HG03460 (cell line): Measurements from ENCODE around the gene ARL4C.

Experiments
- ATAC-seq: cut with Tn5 transposase; IDR thresholded peaks from one replicate; pipeline ENCODE4 v1.9.1; 2021; ENCODE audit not compliant: unreplicated experiment

The ARL4C gene, protein sequence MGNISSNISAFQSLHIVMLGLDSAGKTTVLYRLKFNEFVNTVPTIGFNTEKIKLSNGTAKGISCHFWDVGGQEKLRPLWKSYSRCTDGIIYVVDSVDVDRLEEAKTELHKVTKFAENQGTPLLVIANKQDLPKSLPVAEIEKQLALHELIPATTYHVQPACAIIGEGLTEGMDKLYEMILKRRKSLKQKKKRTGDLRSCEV

GRCh38 chr2:234496835-234497593 is at the start of gene ARL4C:
TSS of gene ARL4C (minus strand) at chr2:234497081. CDS start at chr2:234496586, 495 bp downstream.
- ATAC-seq = peak; percentile 57

DNA sequence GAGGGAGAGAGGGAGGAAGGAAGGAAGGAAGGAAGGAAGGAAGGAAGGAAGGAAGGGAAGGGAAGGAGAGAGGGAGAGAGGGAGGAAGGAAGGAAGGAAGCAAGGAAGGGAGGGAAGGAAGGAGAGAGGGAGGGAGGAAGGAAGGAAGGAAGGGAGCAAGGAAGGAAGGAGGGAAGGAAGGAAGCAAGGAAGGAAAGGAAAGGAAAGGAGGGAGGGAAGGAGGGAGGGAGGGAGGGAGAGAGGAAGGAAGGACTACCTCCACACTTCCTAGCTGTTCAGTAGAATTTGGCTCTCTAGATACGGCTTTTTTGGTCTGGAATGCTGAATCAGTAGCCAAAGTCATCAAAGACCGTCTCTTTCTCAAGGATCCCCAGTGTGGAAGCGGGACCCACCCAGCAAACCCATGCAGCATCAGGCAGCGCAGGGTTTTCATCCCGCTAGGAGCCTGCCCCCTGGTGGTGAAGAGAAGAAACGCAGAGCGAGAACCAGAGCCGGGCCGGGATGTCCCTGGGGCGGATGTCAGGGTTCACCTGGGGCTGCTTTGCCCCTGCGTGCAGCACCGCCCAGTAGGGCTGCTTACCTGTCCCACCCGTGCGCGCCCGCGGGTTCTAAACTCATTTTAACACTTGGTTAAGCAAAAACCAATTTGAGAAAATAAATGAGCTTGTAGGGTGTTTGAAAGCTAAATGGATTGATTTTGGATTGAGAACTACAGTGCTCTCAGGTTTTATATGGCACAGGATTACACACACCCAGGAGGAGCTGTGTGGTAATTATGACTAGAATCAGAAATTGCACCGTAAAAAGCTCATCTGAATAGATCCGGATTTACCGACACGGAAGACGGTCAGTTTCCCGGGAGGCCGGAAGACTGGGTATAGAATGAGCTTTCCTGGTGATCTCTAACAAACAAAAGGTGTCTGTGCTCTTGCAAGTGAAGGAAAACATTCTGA is 48.1 kb upstream of the ARL4C start:
- ATAC-seq = peak; percentile 75

- ATAC-seq = no peak
Observed at GRCh38 chr2:234542742-234543141, 45.9 kb upstream of the ARL4C start.

GRCh38 chr2:234537929-234538328 is 41.0 kb upstream of the ARL4C start:
- ATAC-seq = no peak

DNA sequence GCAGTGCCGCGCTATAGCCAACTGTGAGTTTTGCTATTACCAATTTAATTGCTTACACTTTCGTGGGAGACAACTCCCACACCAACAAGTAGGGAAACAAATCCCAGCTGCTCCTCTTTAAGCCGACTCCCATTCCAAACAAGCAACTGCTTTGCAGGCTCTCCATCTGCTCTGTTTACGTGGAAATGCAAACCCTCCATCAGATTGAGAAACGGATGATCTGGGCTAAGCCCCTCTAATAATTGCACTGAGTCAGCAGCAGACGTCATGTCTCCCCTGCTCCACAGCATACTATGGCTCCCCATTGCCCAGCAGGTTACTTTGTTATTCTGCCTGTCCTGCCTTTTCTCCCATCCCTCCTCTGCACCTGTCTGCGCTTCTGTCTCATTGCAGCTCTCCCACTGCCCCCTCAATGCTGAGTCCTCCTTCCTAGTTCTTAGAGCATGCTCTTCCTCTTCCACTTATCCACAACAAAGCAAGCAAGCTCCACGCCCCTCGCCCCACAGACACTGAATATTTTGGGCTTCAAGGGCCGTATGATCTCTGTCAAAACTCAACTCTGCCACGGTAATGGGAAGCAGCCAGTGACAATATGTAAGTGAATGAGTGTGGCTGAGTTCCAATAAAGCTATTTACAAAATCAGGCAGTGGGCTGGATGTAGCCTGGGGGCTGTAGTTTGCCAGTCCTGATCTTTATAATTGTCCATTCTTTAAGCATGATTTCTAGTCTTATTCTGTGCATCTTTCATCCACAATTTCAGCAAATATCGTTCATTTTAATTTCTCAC is 39.5 kb upstream of the ARL4C start:
- no peak for ATAC-seq

- ATAC-seq = no peak
Observed at GRCh38 chr2:234535464-234535863, 38.6 kb upstream of the ARL4C start.

- no peak for ATAC-seq
Observed at GRCh38 chr2:234534515-234534914, 37.6 kb upstream of the ARL4C start.

- no peak for ATAC-seq
Observed at GRCh38 chr2:234533626-234534025, 36.7 kb upstream of the ARL4C start.

GRCh38 chr2:234528410-234529148 is 31.7 kb upstream of the ARL4C start:
- no peak for ATAC-seq

DNA sequence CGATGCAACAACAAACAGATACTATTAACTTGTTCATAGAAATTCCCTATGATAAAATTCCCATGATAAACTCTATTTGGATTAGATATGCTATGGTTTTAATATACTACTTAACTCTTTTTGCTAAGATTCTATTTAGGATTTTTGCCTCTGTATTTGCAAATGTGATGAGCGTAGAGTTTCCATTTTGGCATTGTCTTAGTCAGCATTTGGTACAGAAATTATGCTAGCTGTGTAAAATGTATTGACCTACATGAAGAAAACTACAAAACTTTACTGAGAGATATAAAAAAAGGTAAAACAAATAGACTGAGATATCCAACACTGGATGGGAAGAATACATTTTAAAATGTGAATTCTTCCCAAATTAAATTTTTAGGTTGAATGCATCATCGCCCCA is 29.8 kb upstream of the ARL4C start:
- ATAC-seq = no peak

DNA sequence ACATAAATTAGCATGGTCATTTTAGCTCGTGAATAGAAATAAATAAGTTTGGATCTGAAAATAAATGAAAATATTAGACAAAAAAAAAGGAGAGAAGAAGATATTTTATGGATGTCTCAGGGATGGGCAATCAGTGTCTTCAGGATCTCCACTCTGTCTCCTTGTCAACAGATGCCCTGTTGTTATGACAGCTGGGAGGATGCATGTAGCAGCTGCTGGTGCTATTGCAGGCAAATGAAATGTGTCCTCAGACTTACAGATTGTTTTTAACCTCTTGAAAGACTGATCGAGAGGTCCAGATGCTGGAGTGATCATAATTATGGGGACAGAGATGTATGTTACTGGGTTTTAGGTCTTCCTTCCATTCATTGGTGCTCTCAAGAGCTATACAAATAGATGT is 24.7 kb upstream of the ARL4C start:
- no peak for ATAC-seq

- no peak for ATAC-seq
Observed at GRCh38 chr2:234518986-234519642, 22.2 kb upstream of the ARL4C start.

- no peak for ATAC-seq
Observed at GRCh38 chr2:234517971-234518370, 21.1 kb upstream of the ARL4C start.

- ATAC-seq = no peak
Observed at GRCh38 chr2:234514873-234515638, 18.2 kb upstream of the ARL4C start.

- ATAC-seq = no peak
Observed at GRCh38 chr2:234514099-234514498, 17.2 kb upstream of the ARL4C start.

DNA sequence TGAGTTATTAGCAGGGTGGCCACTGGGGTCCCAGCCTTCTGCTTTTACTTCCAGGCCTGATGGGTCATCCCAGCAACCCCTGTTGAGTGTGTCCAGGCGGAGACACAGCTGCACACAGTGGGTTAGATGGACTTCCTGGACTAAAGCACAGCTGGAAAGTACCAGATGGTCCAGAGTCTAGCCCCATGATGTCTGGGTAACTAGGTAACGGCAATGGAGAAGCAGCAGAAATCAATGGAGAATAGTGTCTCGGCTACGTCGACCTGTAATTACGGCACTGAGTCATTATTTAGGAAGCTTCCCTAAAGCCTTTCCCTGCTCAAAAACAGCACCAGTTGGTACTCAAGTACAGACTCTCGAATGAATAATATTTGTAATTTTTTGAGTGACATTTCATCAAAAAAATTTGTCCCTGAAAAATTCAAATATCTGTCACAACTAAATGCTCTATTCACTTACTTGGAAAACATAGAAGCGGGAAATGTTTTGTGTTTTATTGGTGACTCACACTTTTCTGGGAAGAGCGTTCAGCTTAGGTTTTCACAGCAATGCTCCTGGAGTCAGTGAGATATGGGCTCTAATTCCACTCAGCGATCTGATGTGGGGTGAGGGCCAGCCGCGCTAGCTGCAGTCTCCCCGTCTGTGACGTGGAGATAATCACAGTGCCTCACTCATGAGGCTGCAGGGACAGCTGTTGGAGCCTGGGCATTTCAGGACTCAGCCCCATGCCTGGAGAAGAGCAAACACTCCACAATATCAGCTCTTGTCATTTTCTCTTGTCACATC is 16.2 kb upstream of the ARL4C start:
- ATAC-seq = no peak

DNA sequence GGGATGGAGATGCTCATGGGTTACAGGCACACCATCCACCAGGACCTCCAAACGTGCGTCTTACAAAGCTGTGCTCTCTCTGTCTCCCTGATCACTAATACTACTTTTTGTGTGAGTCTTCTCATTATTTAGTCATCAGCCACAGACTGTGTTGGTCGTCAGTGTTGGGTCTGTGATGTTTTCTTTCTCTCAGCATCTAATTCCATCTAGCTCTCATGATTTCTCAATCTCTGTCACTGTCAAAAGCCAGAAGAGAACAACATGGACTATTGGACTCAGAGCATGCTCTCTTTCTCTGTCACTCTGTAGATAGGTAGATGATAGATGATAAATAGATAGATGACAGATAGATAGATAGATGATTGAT is 6.0 kb upstream of the ARL4C start:
- ATAC-seq = no peak

- ATAC-seq = no peak
Observed at GRCh38 chr2:234502285-234502918, 5.5 kb upstream of the ARL4C start.
